GM12878 (cell line): Measurements from ENCODE around the gene CCNY. TPM values are rescaled to one million over a fixed set of nuclear protein-coding genes. Genes with fewer than 3 reads are reported as not detected.

Experiments
- ATAC-seq: fragments of 200-7000 bp; cut with Tn5 transposase; 3 replicates; pipeline ENCODE4 v1.9.1; 2020; ENCODE audit warnings: mild to moderate bottlenecking, moderate library complexity
- BruUV-seq: library from RNA; stranded (reverse); fragments of 400-500 nt; replicated peaks from 2 replicates; lab custom pipeline; 2021; lab: Mats Ljungman, UMichigan
- CTCF ChIA-PET: fragments of 300-600 bp; sonication (Branson Sonifier 250); formaldehyde crosslinking; extraction: SDS; loops from one replicate; lab custom pipeline; 2021; ENCODE audit warnings: inconsistent platforms; lab: Yijun Ruan, JAX
- POLR2A ChIA-PET: fragments of 350-600 bp; formaldehyde crosslinking; extraction: SDS; loops from one replicate; lab custom pipeline; 2021; ENCODE audit warnings: inconsistent platforms; lab: Charles Lee
- RAD21 ChIA-PET: fragments of 300-600 bp; sonication (Branson Sonifier 250); formaldehyde crosslinking; loops from one replicate; lab custom pipeline; 2023; ENCODE audit warnings: antibody characterized with exemption; ENCODE audit not compliant: unreplicated experiment; lab: Charles Lee
- SMC1A ChIA-PET: fragments of 300-600 bp; sonication (Branson Sonifier 250); formaldehyde crosslinking; loops from one replicate; lab custom pipeline; 2023; ENCODE audit not compliant: unreplicated experiment, uncharacterized antibody; lab: Charles Lee
- DNase-seq: peaks from one replicate; pipeline ENCODE4 v3.0.0-alpha.2; 2011; ENCODE audit warnings: low read depth, low spot score
- FAIRE-seq: peaks from 3 replicates; lab custom pipeline; 2011; peaks lifted over from hg19 to GRCh38; lab: Jason Lieb, UNC
- H2AFZ ChIP-seq: 2 replicates; pipeline ENCODE4 v1.6.0; 2011; ENCODE audit warnings: low read depth, low read length, control low read depth; ENCODE audit not compliant: control insufficient read depth
- H3K27ac ChIP-seq: 2 replicates; pipeline ENCODE4 v1.5.1; 2011; ENCODE audit warnings: control low read depth; ENCODE audit not compliant: control insufficient read depth, insufficient read depth
- H3K27me3 ChIP-seq, 2 experiments: replicated peaks in 1 of 2; 2 replicates each; pipeline versions ENCODE4 v1.6.0 to v1.6.1; 2011; ENCODE audit warnings: low read length in 1 of 2; ENCODE audit not compliant: control insufficient read depth in 2 of 2, insufficient read depth in 2 of 2
- H3K36me3 ChIP-seq, 2 experiments: 2 replicates each; pipeline ENCODE4 v1.5.1; 2011; ENCODE audit warnings: low read length in 1 of 2; ENCODE audit not compliant: control insufficient read depth in 2 of 2, insufficient read depth in 2 of 2
- H3K4me1 ChIP-seq: 2 replicates; pipeline ENCODE4 v1.6.1; 2011; ENCODE audit warnings: mild to moderate bottlenecking, low read length, moderate library complexity, mixed read lengths; ENCODE audit not compliant: control insufficient read depth, insufficient read depth
- H3K4me2 ChIP-seq: 2 replicates; pipeline ENCODE4 v1.6.0; 2011; ENCODE audit warnings: control low read depth; ENCODE audit not compliant: control insufficient read depth, insufficient read depth
- H3K4me3 ChIP-seq: fragments of 200-600 bp; sonication (generic); 2 replicates; pipeline ENCODE4 v1.5.1; 2016
- H3K79me2 ChIP-seq: 2 replicates; pipeline ENCODE4 v1.6.0; 2011; ENCODE audit warnings: low read length; ENCODE audit not compliant: control insufficient read depth, insufficient read depth
- H3K9ac ChIP-seq: 2 replicates; pipeline ENCODE4 v1.8.0; 2011; ENCODE audit warnings: low read length, control low read depth, mixed read lengths; ENCODE audit not compliant: control insufficient read depth, insufficient read depth
- H3K9me3 ChIP-seq: replicated peaks from 3 replicates; pipeline ENCODE4 v1.5.1; 2011; ENCODE audit warnings: mild to moderate bottlenecking, low read length; ENCODE audit not compliant: control insufficient read depth, insufficient read depth
- H4K20me1 ChIP-seq: 2 replicates; pipeline ENCODE4 v1.6.0; 2011; ENCODE audit not compliant: control insufficient read depth, insufficient read depth
- CREM ChIP-seq: IDR thresholded peaks from 2 replicates; pipeline ENCODE4 v1.6.1; 2014; ENCODE audit warnings: antibody characterized with exemption, low read depth
- MTA3 ChIP-seq: IDR thresholded peaks from 2 replicates; pipeline ENCODE4 v1.6.1; 2012; ENCODE audit warnings: low read length, inconsistent platforms, borderline replicate concordance
- NR2C2 ChIP-seq: IDR thresholded peaks from 2 replicates; pipeline ENCODE4 v1.6.1; 2011; ENCODE audit warnings: borderline replicate concordance, low read depth; ENCODE audit not compliant: control insufficient read depth, insufficient read length
- USF2 ChIP-seq: IDR thresholded peaks from 2 replicates; pipeline ENCODE4 v1.6.1; 2011; ENCODE audit warnings: low read depth, low read length, improper control_type of control experiment, borderline replicate concordance
- WGBS: methylation state at CpG from one replicate; pipeline ENCODE4 v1.1.6; 2016; ENCODE audit warnings: low lambda C conversion rate; ENCODE audit not compliant: insufficient replicate concordance, insufficient coverage; ENCODE audit errors: missing lambda C conversion rate; 5-methylcytosine and 5-hydroxymethylcytosine counted together
- in situ Hi-C: fragments of 300-500 bp; cut with MboI; formaldehyde crosslinking; loops from 9 replicates; pipeline ENCODE4 v1.14.3; 2018; ENCODE audit warnings: mixed read lengths
- intact Hi-C: fragments of 100-400 bp; cut with micrococcal nuclease; formaldehyde crosslinking; loops from one replicate; pipeline ENCODE4 v1.14.2; 2022; ENCODE audit not compliant: unreplicated experiment
- polyA plus RNA-seq, 11 experiments: library from polyadenylated mRNA; depleted of rRNA in 4 of 11; unstranded in 6 of 11; stranded (reverse) in 5 of 11; fragments of >200 nt; fragmentation: Nextera tagmentation in 4 of 11; fragmentation: Illumina TruSeq in 1 of 11; extraction: Ambion mirVana in 4 of 11; extraction: Trizol in 1 of 11; gene quantifications; 1 replicate in 1 of 11; 2 replicates in 10 of 11; pipeline versions ENCODE4 v1.2.1 to v1.2.3, GENCODE V29; 2011 to 2016; ENCODE audit warnings: inconsistent platforms in 2 of 11, missing spikeins in 2 of 11, low read depth in 1 of 11
- total RNA-seq, 4 experiments: library from RNA; depleted of rRNA in 3 of 4; stranded (reverse); fragments of >200 nt in 3 of 4; fragmentation: Illumina TruSeq in 1 of 4; extraction: Trizol in 1 of 4; gene quantifications; 2 replicates each; pipeline versions ENCODE4 v1.2.1 to v1.2.3, GENCODE V29; 2013 to 2021
- TF ChIP-seq, protein P1 (sequence below): fragments of 450-650 bp; IDR thresholded peaks from 2 replicates; pipeline ENCODE4 v1.6.1; 2017; ENCODE audit warnings: mild to moderate bottlenecking, moderate library complexity
- TF ChIP-seq, protein P2 (sequence below): fragments of 450-650 bp; IDR thresholded peaks from 2 replicates; pipeline ENCODE4 v1.6.1; 2016; ENCODE audit warnings: mild to moderate bottlenecking
- TF ChIP-seq, protein P3 (sequence below): fragments of 450-650 bp; formaldehyde crosslinking; IDR thresholded peaks from 2 replicates; pipeline ENCODE4 v1.4.0; 2020; ENCODE audit warnings: mild to moderate bottlenecking, moderate library complexity
- TF ChIP-seq, protein P4 (sequence below): fragments of 150-350 bp; IDR thresholded peaks from 2 replicates; pipeline ENCODE4 v1.6.1; 2016; ENCODE audit warnings: low read depth, low read length

Gene CCNY
- total and polyA plus RNA-seq, 10 of the 15 experiments (the other 5 are each of a cell fraction or from before 2014, with no cell fraction given) = 3.6 to 50.0 (median 26.1) TPM

GRCh38 chr10:35392482-35393228 lies 56.3 kb downstream of the CCNY start:
- Histone ChIP-seq H3K79me2 (peaks cover 11% of the 10 kb centered on the region), H2AFZ (no peak overlapping the region), H3K4me2 (no peak overlapping the region), H3K27ac (no peak overlapping the region), H3K27me3 (no peaks in the 10 kb centered on the region), H3K36me3 (no peaks in the 10 kb centered on the region; a peak in 1 of 4 replicates), H3K4me3 (no peak overlapping the region), H3K4me1 (peaks cover 5% of the 10 kb centered on the region), H4K20me1 (no peaks in the 10 kb centered on the region), H3K9me3 (peaks cover 3% of the 10 kb centered on the region; the same call in 2 of the 3 replicates), H3K9ac (no peak overlapping the region)
- ATAC-seq (no peak), DNase-seq (no peak), FAIRE-seq (no peak)
- WGBS = 93% methylated on average over 8 of the region's 8 CpGs
- RAD21 ChIA-PET = interaction anchor here (1.3 kb wide), 1 partner anchor 103 kb away, joined by 3 read pairs; no protein-coding TSS in a partner anchor
- in situ Hi-C loops = no loop called here
- CTCF ChIA-PET = no interaction called here
- POLR2A ChIA-PET = no interaction called here
- intact Hi-C loops = no loop called here
- BruUV-seq = no TSS peak
- SMC1A ChIA-PET = interaction anchor here (1.0 kb wide), 1 partner anchor 13 kb away, joined by 4 read pairs; no protein-coding TSS in a partner anchor
- TF ChIP-seq, protein P1, sequence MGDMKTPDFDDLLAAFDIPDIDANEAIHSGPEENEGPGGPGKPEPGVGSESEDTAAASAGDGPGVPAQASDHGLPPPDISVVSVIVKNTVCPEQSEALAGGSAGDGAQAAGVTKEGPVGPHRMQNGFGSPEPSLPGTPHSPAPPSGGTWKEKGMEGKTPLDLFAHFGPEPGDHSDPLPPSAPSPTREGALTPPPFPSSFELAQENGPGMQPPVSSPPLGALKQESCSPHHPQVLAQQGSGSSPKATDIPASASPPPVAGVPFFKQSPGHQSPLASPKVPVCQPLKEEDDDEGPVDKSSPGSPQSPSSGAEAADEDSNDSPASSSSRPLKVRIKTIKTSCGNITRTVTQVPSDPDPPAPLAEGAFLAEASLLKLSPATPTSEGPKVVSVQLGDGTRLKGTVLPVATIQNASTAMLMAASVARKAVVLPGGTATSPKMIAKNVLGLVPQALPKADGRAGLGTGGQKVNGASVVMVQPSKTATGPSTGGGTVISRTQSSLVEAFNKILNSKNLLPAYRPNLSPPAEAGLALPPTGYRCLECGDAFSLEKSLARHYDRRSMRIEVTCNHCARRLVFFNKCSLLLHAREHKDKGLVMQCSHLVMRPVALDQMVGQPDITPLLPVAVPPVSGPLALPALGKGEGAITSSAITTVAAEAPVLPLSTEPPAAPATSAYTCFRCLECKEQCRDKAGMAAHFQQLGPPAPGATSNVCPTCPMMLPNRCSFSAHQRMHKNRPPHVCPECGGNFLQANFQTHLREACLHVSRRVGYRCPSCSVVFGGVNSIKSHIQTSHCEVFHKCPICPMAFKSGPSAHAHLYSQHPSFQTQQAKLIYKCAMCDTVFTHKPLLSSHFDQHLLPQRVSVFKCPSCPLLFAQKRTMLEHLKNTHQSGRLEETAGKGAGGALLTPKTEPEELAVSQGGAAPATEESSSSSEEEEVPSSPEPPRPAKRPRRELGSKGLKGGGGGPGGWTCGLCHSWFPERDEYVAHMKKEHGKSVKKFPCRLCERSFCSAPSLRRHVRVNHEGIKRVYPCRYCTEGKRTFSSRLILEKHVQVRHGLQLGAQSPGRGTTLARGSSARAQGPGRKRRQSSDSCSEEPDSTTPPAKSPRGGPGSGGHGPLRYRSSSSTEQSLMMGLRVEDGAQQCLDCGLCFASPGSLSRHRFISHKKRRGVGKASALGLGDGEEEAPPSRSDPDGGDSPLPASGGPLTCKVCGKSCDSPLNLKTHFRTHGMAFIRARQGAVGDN = no peak
- TF ChIP-seq CREM (no peak), USF2 (no peak), NR2C2 (no peak), MTA3 (no peak)
- TF ChIP-seq, protein P2, sequence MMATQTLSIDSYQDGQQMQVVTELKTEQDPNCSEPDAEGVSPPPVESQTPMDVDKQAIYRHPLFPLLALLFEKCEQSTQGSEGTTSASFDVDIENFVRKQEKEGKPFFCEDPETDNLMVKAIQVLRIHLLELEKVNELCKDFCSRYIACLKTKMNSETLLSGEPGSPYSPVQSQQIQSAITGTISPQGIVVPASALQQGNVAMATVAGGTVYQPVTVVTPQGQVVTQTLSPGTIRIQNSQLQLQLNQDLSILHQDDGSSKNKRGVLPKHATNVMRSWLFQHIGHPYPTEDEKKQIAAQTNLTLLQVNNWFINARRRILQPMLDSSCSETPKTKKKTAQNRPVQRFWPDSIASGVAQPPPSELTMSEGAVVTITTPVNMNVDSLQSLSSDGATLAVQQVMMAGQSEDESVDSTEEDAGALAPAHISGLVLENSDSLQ = no peak
- TF ChIP-seq, protein P3, sequence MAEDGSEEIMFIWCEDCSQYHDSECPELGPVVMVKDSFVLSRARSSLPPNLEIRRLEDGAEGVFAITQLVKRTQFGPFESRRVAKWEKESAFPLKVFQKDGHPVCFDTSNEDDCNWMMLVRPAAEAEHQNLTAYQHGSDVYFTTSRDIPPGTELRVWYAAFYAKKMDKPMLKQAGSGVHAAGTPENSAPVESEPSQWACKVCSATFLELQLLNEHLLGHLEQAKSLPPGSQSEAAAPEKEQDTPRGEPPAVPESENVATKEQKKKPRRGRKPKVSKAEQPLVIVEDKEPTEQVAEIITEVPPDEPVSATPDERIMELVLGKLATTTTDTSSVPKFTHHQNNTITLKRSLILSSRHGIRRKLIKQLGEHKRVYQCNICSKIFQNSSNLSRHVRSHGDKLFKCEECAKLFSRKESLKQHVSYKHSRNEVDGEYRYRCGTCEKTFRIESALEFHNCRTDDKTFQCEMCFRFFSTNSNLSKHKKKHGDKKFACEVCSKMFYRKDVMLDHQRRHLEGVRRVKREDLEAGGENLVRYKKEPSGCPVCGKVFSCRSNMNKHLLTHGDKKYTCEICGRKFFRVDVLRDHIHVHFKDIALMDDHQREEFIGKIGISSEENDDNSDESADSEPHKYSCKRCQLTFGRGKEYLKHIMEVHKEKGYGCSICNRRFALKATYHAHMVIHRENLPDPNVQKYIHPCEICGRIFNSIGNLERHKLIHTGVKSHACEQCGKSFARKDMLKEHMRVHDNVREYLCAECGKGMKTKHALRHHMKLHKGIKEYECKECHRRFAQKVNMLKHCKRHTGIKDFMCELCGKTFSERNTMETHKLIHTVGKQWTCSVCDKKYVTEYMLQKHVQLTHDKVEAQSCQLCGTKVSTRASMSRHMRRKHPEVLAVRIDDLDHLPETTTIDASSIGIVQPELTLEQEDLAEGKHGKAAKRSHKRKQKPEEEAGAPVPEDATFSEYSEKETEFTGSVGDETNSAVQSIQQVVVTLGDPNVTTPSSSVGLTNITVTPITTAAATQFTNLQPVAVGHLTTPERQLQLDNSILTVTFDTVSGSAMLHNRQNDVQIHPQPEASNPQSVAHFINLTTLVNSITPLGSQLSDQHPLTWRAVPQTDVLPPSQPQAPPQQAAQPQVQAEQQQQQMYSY (CRISPR knock-in tag) = no peak
- TF ChIP-seq, protein P4, sequence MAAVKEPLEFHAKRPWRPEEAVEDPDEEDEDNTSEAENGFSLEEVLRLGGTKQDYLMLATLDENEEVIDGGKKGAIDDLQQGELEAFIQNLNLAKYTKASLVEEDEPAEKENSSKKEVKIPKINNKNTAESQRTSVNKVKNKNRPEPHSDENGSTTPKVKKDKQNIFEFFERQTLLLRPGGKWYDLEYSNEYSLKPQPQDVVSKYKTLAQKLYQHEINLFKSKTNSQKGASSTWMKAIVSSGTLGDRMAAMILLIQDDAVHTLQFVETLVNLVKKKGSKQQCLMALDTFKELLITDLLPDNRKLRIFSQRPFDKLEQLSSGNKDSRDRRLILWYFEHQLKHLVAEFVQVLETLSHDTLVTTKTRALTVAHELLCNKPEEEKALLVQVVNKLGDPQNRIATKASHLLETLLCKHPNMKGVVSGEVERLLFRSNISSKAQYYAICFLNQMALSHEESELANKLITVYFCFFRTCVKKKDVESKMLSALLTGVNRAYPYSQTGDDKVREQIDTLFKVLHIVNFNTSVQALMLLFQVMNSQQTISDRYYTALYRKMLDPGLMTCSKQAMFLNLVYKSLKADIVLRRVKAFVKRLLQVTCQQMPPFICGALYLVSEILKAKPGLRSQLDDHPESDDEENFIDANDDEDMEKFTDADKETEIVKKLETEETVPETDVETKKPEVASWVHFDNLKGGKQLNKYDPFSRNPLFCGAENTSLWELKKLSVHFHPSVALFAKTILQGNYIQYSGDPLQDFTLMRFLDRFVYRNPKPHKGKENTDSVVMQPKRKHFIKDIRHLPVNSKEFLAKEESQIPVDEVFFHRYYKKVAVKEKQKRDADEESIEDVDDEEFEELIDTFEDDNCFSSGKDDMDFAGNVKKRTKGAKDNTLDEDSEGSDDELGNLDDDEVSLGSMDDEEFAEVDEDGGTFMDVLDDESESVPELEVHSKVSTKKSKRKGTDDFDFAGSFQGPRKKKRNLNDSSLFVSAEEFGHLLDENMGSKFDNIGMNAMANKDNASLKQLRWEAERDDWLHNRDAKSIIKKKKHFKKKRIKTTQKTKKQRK = no peak
